Adrenal gland (tissue), 5 donors: ENCODE measurements around the gene SAMD4B.

Source experiments
- CTCF ChIP-seq, 6 experiments: fragments of 450-650 bp in 4 of 6; fragments of 200-600 bp in 2 of 6; sonication (generic) in 1 of 6; IDR thresholded peaks; 1 replicate in 5 of 6; 2 replicates in 1 of 6; pipeline versions ENCODE4 v1.5.1 to v1.8.0; 2016 to 2021; ENCODE audit warnings: antibody characterized with exemption in 6 of 6, mild to moderate bottlenecking in 2 of 6, moderate library complexity in 1 of 6
- POLR2A ChIP-seq, 2 donors: fragments of 450-650 bp; IDR thresholded peaks; one replicate each; pipeline ENCODE4 v1.6.1; 2017; ENCODE audit warnings: antibody characterized with exemption in 2 of 2, mild to moderate bottlenecking in 2 of 2, moderate library complexity in 1 of 2
- donor health status: DM: no; HTN: no; CAD: no.

DNA sequence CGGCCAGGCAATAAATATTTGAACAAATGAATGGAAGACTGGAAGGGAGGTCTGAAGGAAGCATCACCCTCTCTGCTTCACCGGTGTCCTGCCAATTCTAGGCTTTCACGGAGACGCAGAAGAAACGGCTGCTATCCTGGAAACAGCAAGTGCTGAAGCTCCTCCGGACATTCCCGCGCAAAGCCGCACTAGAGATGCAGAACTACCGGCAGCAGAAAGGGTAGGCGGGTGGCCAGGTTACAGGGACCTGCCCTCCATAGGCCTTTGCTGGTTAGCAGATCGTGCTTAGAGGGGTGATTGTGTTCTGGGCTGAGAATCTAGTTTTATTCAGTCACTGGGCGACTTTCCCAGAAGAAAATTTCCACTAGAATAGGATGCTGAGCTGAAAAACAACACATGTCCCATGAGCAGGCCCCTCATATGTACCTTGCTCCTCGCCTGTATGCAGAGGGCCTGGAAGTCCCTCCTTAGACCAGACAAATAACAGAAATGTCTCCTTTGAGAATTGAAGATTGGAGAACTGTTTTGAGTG, 37.7 kb downstream of the SAMD4B start:
- TF ChIP-seq CTCF (IDR thresholded peaks at IDR 0.05) (no peak), POLR2A (IDR thresholded peaks at IDR 0.05) (no peak)
